ENCODE data around the gene FOSB. TPM values are rescaled to one million over a fixed set of nuclear protein-coding genes. Genes with fewer than 3 reads are reported as not detected.
A peak's percentile ranks its signal among the peaks of the same experiment; 100 is the strongest.

FOSB gene
- total and polyA plus RNA-seq, 9 of the 15 experiments (the other 6 are each of a cell fraction or from before 2014, with no cell fraction given) = 0.11 to 2.7 (median 0.73) TPM

DNA sequence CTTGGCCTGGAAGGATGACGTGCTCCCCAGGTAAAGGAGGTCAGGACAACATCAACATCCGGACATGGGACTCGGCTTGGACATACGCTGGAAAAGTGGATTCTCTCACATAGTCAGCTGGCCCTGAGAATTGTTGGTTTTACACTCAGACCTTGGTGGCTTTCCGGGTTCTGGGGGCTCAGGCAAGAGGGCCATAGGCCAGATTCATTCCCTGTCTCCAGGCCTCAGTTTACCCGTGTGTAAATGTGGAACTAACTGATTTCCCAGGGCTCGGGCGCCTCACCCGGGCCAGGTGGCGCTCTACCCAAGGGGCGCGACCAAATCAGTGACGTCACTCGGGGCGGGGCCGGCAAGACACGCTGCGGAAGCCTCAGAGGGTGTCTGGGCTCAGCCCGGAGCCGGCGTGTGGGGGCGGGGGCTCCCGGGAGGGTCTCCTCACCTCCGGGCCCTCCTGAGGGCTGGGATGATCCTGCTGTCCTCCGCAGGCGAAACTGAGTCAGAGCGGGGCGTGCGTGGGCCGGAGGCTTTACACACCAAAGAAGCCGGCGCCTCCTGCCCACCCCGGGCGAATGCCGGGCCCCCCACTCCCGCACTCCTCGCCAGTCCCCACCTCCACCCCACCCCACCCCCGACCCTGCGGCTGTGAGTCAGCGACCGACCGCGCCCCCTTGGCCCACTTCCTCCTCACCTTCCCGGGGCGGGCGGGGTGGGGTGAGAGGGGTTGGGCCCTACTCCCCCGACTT lies 38.6 kb downstream of the FOSB start (continued):
- TF ChIP-seq FOXP4 (CRISPR knock-in tag; IDR thresholded peaks at IDR 0.05; ENCODE audit: borderline replicate concordance) = no peak
- TF ChIP-seq CEBPB (tag; IDR thresholded peaks at IDR 0.05) = no peak
- TF ChIP-seq ILF3 (IDR thresholded peaks at IDR 0.05; ENCODE audit: borderline replicate concordance) = peak; percentile 33; the same call in 1 of the 2 replicates
- TF ChIP-seq TAF9B (IDR thresholded peaks at IDR 0.05; ENCODE audit: partially characterized antibody) = peak; percentile 11
- TF ChIP-seq NFATC3 (IDR thresholded peaks at IDR 0.05) = no peak
- TF ChIP-seq ZNF143 (CRISPR knock-in tag; IDR thresholded peaks at IDR 0.05) = no peak
- TF ChIP-seq SMAD3 (CRISPR knock-in tag; conservative IDR thresholded peaks at IDR 0.05) = no peak
- peak; percentile 93 for TF ChIP-seq JUND (IDR thresholded peaks at IDR 0.05; ENCODE audit: borderline replicate concordance, low read depth, low read length)
- peak; percentile 91 for TF ChIP-seq JUND (tag; IDR thresholded peaks at IDR 0.05; ENCODE audit: borderline replicate concordance, low read depth, low read length)
- TF ChIP-seq, protein P1, sequence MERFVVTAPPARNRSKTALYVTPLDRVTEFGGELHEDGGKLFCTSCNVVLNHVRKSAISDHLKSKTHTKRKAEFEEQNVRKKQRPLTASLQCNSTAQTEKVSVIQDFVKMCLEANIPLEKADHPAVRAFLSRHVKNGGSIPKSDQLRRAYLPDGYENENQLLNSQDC (CRISPR knock-in tag; IDR thresholded peaks at IDR 0.05) = no peak
- no peak for TF ChIP-seq ZNF518B (CRISPR knock-in tag; IDR thresholded peaks at IDR 0.05)
- no peak for TF ChIP-seq BRCA1 (IDR thresholded peaks at IDR 0.05)
- no peak for TF ChIP-seq BRCA1 (CRISPR knock-in tag; IDR thresholded peaks at IDR 0.05)
- TF ChIP-seq RUNX1 (IDR thresholded peaks at IDR 0.05; ENCODE audit: low read depth) = no peak
- TF ChIP-seq ZNF586 (CRISPR knock-in tag; conservative IDR thresholded peaks at IDR 0.05) = no peak
- TF ChIP-seq PCBP2 (IDR thresholded peaks at IDR 0.05; ENCODE audit: low read depth, low read length, poor library complexity, severe bottlenecking) = no peak
- peak; percentile 43; the same call in 1 of the 2 replicates for TF ChIP-seq USF1 (CRISPR knock-in tag; IDR thresholded peaks at IDR 0.05)
- no peak for TF ChIP-seq SMARCB1 (IDR thresholded peaks at IDR 0.05; ENCODE audit: insufficient read length, low read depth)
- TF ChIP-seq ZNF165 (CRISPR knock-in tag; IDR thresholded peaks at IDR 0.05; ENCODE audit: borderline replicate concordance) = no peak
